H9 (cell line): ENCODE results near the gene ONECUT3. TPM values are rescaled to one million over a fixed set of nuclear protein-coding genes. Genes with fewer than 3 reads are reported as not detected.

Experiments
- DNase-seq: peaks from one replicate; pipeline ENCODE4 v3.0.0-alpha.2; 2017
- H2AFZ ChIP-seq: one replicate; pipeline ENCODE4 v1.6.1; 2013; ENCODE audit warnings: mild to moderate bottlenecking, low read length, control low read depth, moderate library complexity
- H2AK5ac ChIP-seq: 2 replicates; pipeline ENCODE4 v1.6.1; 2013; ENCODE audit warnings: low read length, control low read depth, mixed read lengths; ENCODE audit not compliant: insufficient read length
- H2BK120ac ChIP-seq: one replicate; pipeline ENCODE4 v1.6.1; 2013; ENCODE audit warnings: low read depth, mild to moderate bottlenecking, low read length, control low read depth, inconsistent platforms; ENCODE audit not compliant: poor library complexity, severe bottlenecking
- H2BK12ac ChIP-seq: 2 replicates; pipeline ENCODE4 v1.6.1; 2013; ENCODE audit warnings: low read length, control low read depth, mixed read lengths, low read depth; ENCODE audit not compliant: insufficient read length
- H2BK15ac ChIP-seq: 2 replicates; pipeline ENCODE4 v1.6.1; 2013; ENCODE audit warnings: low read depth, low read length, control low read depth
- H2BK20ac ChIP-seq: one replicate; pipeline ENCODE4 v1.6.1; 2013; ENCODE audit warnings: low read depth, mild to moderate bottlenecking, low read length, control low read depth, inconsistent platforms; ENCODE audit not compliant: poor library complexity, severe bottlenecking
- H2BK5ac ChIP-seq: 2 replicates; pipeline ENCODE4 v1.6.1; 2013; ENCODE audit warnings: low read length, control low read depth, mixed read lengths; ENCODE audit not compliant: insufficient read length
- H3K14ac ChIP-seq: 2 replicates; pipeline ENCODE4 v1.6.1; 2013; ENCODE audit warnings: low read length, control low read depth; ENCODE audit not compliant: insufficient read depth
- H3K18ac ChIP-seq: 2 replicates; pipeline ENCODE4 v1.6.1; 2013; ENCODE audit warnings: low read depth, mild to moderate bottlenecking, mixed read lengths, low read length, control low read depth; ENCODE audit not compliant: insufficient read length
- H3K23ac ChIP-seq: 2 replicates; pipeline ENCODE4 v1.6.1; 2013; ENCODE audit warnings: low read length, control low read depth, mixed read lengths, low read depth; ENCODE audit not compliant: insufficient read length
- H3K23me2 ChIP-seq: 2 replicates; pipeline ENCODE4 v1.6.1; 2013; ENCODE audit warnings: low read depth, mild to moderate bottlenecking, mixed read lengths, low read length, control low read depth; ENCODE audit not compliant: insufficient read length, poor library complexity, severe bottlenecking
- H3K27ac ChIP-seq: 2 replicates; pipeline ENCODE4 v1.5.1; 2013; ENCODE audit warnings: low read length, control low read depth, mixed read lengths, low read depth; ENCODE audit not compliant: insufficient read length
- H3K27me3 ChIP-seq: 2 replicates; pipeline ENCODE4 v1.6.1; 2013; ENCODE audit warnings: low read length, control low read depth, inconsistent platforms; ENCODE audit not compliant: insufficient read depth
- H3K4ac ChIP-seq: 2 replicates; pipeline ENCODE4 v1.6.1; 2013; ENCODE audit warnings: low read depth, mild to moderate bottlenecking, control low read depth, inconsistent platforms, low read length, moderate library complexity
- H3K4me1 ChIP-seq: 2 replicates; pipeline ENCODE4 v1.6.1; 2013; ENCODE audit warnings: low read length, control low read depth, inconsistent platforms; ENCODE audit not compliant: insufficient read depth
- H3K4me2 ChIP-seq: 2 replicates; pipeline ENCODE4 v1.6.1; 2013; ENCODE audit warnings: low read length, control low read depth, mixed read lengths; ENCODE audit not compliant: insufficient read length, insufficient read depth
- H3K56ac ChIP-seq: 2 replicates; pipeline ENCODE4 v1.6.1; 2013; ENCODE audit warnings: low read depth, mild to moderate bottlenecking, mixed read lengths, low read length, control low read depth; ENCODE audit not compliant: insufficient read length
- H3K79me1 ChIP-seq: 2 replicates; pipeline ENCODE4 v1.6.1; 2013; ENCODE audit warnings: low read depth, mild to moderate bottlenecking, moderate library complexity, low read length, control low read depth, inconsistent platforms; ENCODE audit not compliant: insufficient read depth, poor library complexity, severe bottlenecking
- H3K79me2 ChIP-seq: 2 replicates; pipeline ENCODE4 v1.6.1; 2013; ENCODE audit warnings: low read length, control low read depth, inconsistent platforms; ENCODE audit not compliant: insufficient read depth
- H3K9ac ChIP-seq: 2 replicates; pipeline ENCODE4 v1.6.1; 2013; ENCODE audit warnings: low read length, control low read depth, mixed read lengths; ENCODE audit not compliant: insufficient read length; ENCODE audit errors: extremely low read depth
- H3K9me3 ChIP-seq: one replicate; pipeline ENCODE4 v1.6.1; 2013; ENCODE audit warnings: low read depth, low read length, inconsistent platforms; ENCODE audit not compliant: control insufficient read depth
- H3T11ph ChIP-seq: one replicate; pipeline ENCODE4 v1.6.1; 2013; ENCODE audit warnings: mild to moderate bottlenecking, low read length, control low read depth, inconsistent platforms
- H4K20me1 ChIP-seq: one replicate; pipeline ENCODE4 v1.6.1; 2013; ENCODE audit not compliant: control insufficient read depth, insufficient read length, insufficient read depth
- H4K5ac ChIP-seq: 2 replicates; pipeline ENCODE4 v1.6.1; 2013; ENCODE audit warnings: low read depth, mild to moderate bottlenecking, mixed read lengths, low read length, control low read depth; ENCODE audit not compliant: insufficient read length
- H4K8ac ChIP-seq: replicated peaks from 2 replicates; pipeline ENCODE4 v1.6.1; 2013; ENCODE audit warnings: low read length, control low read depth, mixed read lengths, low read depth; ENCODE audit not compliant: insufficient read length
- H4K91ac ChIP-seq: 2 replicates; pipeline ENCODE4 v1.6.1; 2013; ENCODE audit warnings: low read depth, mild to moderate bottlenecking, moderate library complexity, mixed read lengths, low read length, control low read depth; ENCODE audit not compliant: insufficient read length
- H3K27ac Mint-ChIP-seq, 3 experiments: 2 replicates in 2 of 3; 3 replicates in 1 of 3; pipeline ENCODE4 v1.8.0; 2020 to 2021; ENCODE audit warnings: mixed read lengths in 3 of 3, mild to moderate bottlenecking in 1 of 3, moderate library complexity in 1 of 3
- H3K27me3 Mint-ChIP-seq: 2 replicates; pipeline ENCODE4 v1.8.0; 2021; ENCODE audit warnings: low read depth, mild to moderate bottlenecking, moderate library complexity, mixed read lengths
- H3K36me3 Mint-ChIP-seq, 3 experiments: 2 replicates in 2 of 3; 3 replicates in 1 of 3; pipeline ENCODE4 v1.8.0; 2020 to 2021; ENCODE audit warnings: low read depth in 3 of 3, mixed read lengths in 3 of 3; ENCODE audit not compliant: insufficient read depth in 1 of 3
- H3K4me1 Mint-ChIP-seq, 2 experiments: 2 replicates each; pipeline ENCODE4 v1.8.0; 2020; ENCODE audit warnings: mixed read lengths in 2 of 2
- H3K4me3 Mint-ChIP-seq, 2 experiments: 2 replicates in 1 of 2; 3 replicates in 1 of 2; pipeline ENCODE4 v1.8.0; 2020 to 2021; ENCODE audit warnings: mild to moderate bottlenecking in 2 of 2, mixed read lengths in 2 of 2, moderate library complexity in 1 of 2
- H3K9me3 Mint-ChIP-seq, 2 experiments: 2 replicates in 1 of 2; 3 replicates in 1 of 2; pipeline ENCODE4 v1.8.0; 2020; ENCODE audit warnings: mild to moderate bottlenecking in 2 of 2, mixed read lengths in 2 of 2, moderate library complexity in 1 of 2
- WGBS: extraction: QIAGEN DNeasy Blood & Tissue Kit; methylation state at CpG from one replicate; pipeline ENCODE4 v1.1.7; 2013; ENCODE audit warnings: missing lambda C conversion rate, low lambda C conversion rate, mixed read lengths; ENCODE audit not compliant: insufficient read length; ENCODE audit errors: extremely low coverage; 5-methylcytosine and 5-hydroxymethylcytosine counted together
- total RNA-seq: library from RNA; stranded (reverse); gene quantifications from 2 replicates; pipeline ENCODE4 v1.2.1, GENCODE V29; 2021
- TF ChIP-seq, protein P1 (sequence below): fragments of 200-600 bp; sonication (generic); conservative IDR thresholded peaks from 3 replicates; pipeline ENCODE4 v1.8.0; 2021; ENCODE audit warnings: antibody characterized with exemption, mild to moderate bottlenecking

The ONECUT3 gene
- total RNA-seq, 1 experiment from 2014 or later = 0.04 TPM

DNA sequence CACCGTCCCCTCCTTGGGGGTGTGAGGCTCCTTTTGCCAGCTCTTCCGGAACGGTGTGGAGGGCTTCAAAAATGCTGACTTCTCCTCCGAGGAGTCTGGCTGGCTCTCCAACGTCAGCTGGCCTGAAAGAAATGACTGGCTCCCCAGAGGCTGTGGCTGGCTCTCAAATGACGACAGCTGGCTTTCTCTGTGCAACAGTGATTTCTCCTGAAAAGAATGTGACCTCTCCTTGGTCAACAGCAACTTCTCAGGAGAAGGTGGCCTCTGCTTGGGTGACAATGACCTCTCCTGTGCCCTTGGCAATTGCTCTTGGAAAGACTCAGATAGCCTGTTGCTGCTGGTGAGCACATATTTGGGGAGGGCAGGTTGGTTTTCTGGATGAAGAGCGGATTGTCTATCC is 29.2 kb downstream of the ONECUT3 start:
- no peak overlapping the region for H3K18ac ChIP-seq
- Mint-ChIP-seq H3K27me3 (peaks cover 75% of the 10 kb centered on the region), H3K9me3 (peaks cover 19 to 24% of the 10 kb centered on the region in 2 experiments), H3K4me1 (peaks cover 7 to 14% of the 10 kb centered on the region in 2 experiments), H3K4me3 (no peak overlapping the region), H3K27ac (no peak overlapping the region), H3K36me3 (peaks cover 0 to 4% (median 2%) of the 10 kb centered on the region in 3 experiments; a peak in 3 of 7 replicates)
- no peak overlapping the region for H2AFZ ChIP-seq
- H4K8ac ChIP-seq = no peak overlapping the region
- H2BK20ac ChIP-seq = no peak overlapping the region
- no peak overlapping the region for H3K27ac ChIP-seq
- WGBS = no CpG with 5 or more reads among the region's 7 CpGs
- H3K4ac ChIP-seq = no peak overlapping the region
- no peak overlapping the region for H4K5ac ChIP-seq
- no peak for DNase-seq
- no peak overlapping the region for H3K23ac ChIP-seq
- H2AK5ac ChIP-seq = no peak overlapping the region
- H4K20me1 ChIP-seq = no peaks in the 10 kb centered on the region
- H2BK120ac ChIP-seq = no peak overlapping the region
- H3K9ac ChIP-seq = no peak overlapping the region
- no peaks in the 10 kb centered on the region for H3K23me2 ChIP-seq
- H3K79me1 ChIP-seq = no peaks in the 10 kb centered on the region
- H4K91ac ChIP-seq = no peak overlapping the region
- H3K27me3 ChIP-seq = peaks cover 23% of the 10 kb centered on the region; the same call in 1 of the 2 replicates
- H2BK15ac ChIP-seq = no peak overlapping the region
- no peak overlapping the region for H2BK12ac ChIP-seq
- TF ChIP-seq, protein P1, sequence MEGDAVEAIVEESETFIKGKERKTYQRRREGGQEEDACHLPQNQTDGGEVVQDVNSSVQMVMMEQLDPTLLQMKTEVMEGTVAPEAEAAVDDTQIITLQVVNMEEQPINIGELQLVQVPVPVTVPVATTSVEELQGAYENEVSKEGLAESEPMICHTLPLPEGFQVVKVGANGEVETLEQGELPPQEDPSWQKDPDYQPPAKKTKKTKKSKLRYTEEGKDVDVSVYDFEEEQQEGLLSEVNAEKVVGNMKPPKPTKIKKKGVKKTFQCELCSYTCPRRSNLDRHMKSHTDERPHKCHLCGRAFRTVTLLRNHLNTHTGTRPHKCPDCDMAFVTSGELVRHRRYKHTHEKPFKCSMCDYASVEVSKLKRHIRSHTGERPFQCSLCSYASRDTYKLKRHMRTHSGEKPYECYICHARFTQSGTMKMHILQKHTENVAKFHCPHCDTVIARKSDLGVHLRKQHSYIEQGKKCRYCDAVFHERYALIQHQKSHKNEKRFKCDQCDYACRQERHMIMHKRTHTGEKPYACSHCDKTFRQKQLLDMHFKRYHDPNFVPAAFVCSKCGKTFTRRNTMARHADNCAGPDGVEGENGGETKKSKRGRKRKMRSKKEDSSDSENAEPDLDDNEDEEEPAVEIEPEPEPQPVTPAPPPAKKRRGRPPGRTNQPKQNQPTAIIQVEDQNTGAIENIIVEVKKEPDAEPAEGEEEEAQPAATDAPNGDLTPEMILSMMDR = no peak
- no peaks in the 10 kb centered on the region for H3K9me3 ChIP-seq
- no peak overlapping the region for H2BK5ac ChIP-seq
- no peak overlapping the region for H3K4me2 ChIP-seq
- no peaks in the 10 kb centered on the region for H3K4me1 ChIP-seq
- H3K14ac ChIP-seq = no peak overlapping the region
- H3K79me2 ChIP-seq = no peaks in the 10 kb centered on the region
- H3K56ac ChIP-seq = no peak overlapping the region
- no peak overlapping the region for H3T11ph ChIP-seq
